ENCODE data around the gene ACAT2. TPM values are rescaled to one million over a fixed set of nuclear protein-coding genes. Genes with fewer than 3 reads are reported as not detected.

ACAT2 gene
- polyA plus RNA-seq, 3 donors, result 3.6 to 24.4 (median 19.5) TPM

GRCh38 chr6:159772196-159772595 is 10.4 kb downstream of the ACAT2 start:
- H3K4me3 ChIP-seq (replicated peaks in 1 of 3; ENCODE audit: low read depth in 2 of 3, low read length in 3 of 3), result no peak overlapping the region
- H3K4me1 ChIP-seq (ENCODE audit: control insufficient read depth in 1 of 2, insufficient read depth in 2 of 2, low read length in 2 of 2), result no peaks in the 10 kb centered on the region
- H3K79me2 ChIP-seq (ENCODE audit: insufficient read depth, low read length), result no peaks in the 10 kb centered on the region
- H3K36me3 ChIP-seq (replicated peaks in 1 of 2; ENCODE audit: control insufficient read depth in 1 of 2, insufficient read depth in 2 of 2, low read length in 2 of 2), result peaks cover 23 to 63% of the 10 kb centered on the region in 2 donors
- no peak overlapping the region for H3K4me2 ChIP-seq (replicated peaks; ENCODE audit: extremely low read depth, low read length, poor library complexity, severe bottlenecking)
- DNase-seq, result no peak
- no peak overlapping the region for H3K27ac ChIP-seq (ENCODE audit: low read depth in 1 of 2, low read length in 2 of 2)
- no peaks in the 10 kb centered on the region for H4K20me1 ChIP-seq (ENCODE audit: insufficient read depth, low read length)
- no peaks in the 10 kb centered on the region for H3K4me1 Mint-ChIP-seq
- peaks cover 0 to 2% (median 0%) of the 10 kb centered on the region in 7 donors for H3K9me3 Mint-ChIP-seq
- WGBS (ENCODE audit: insufficient coverage), result no CpG with 5 or more reads among the region's 1 CpG
- intact Hi-C loops (cut with micrococcal nuclease), result no loop called here
- no peak overlapping the region for H2AFZ ChIP-seq (ENCODE audit: insufficient read depth, low read depth, low read length, poor library complexity, severe bottlenecking)
- H3K27me3 ChIP-seq (ENCODE audit: control insufficient read depth in 2 of 2, insufficient read depth in 2 of 2, low read length in 2 of 2), result no peaks in the 10 kb centered on the region
- TF ChIP-seq CTCF (IDR thresholded peaks at IDR 0.05), result no peak
- H3K9ac ChIP-seq (ENCODE audit: insufficient read depth, low read length, poor library complexity, severe bottlenecking), result no peak overlapping the region
- H3K27ac Mint-ChIP-seq, result no peak overlapping the region
- H3K9me3 ChIP-seq (replicated peaks in 1 of 2; ENCODE audit: control insufficient read depth in 1 of 2, insufficient read depth in 1 of 2, low read length in 2 of 2), result no peaks in the 10 kb centered on the region
- H3K4me3 Mint-ChIP-seq, result no peak overlapping the region
- H3K36me3 Mint-ChIP-seq, result peaks cover 54 to 68% of the 10 kb centered on the region in 2 donors
- H3K27me3 Mint-ChIP-seq (ENCODE audit: low read depth in 3 of 3), result no peaks in the 10 kb centered on the region

GRCh38 chr6:159777240-159777904 is 15.5 kb downstream of the ACAT2 start:
- DNase-seq, result no peak
- peak overlapping the region in 3 of 7 donors; percentile 37 to 56 (median 39) for H3K27ac Mint-ChIP-seq
- Histone ChIP-seq H3K9ac (ENCODE audit: insufficient read depth, low read length, poor library complexity, severe bottlenecking) (no peak overlapping the region), H3K36me3 (replicated peaks in 1 of 2; ENCODE audit: control insufficient read depth in 1 of 2, insufficient read depth in 2 of 2, low read length in 2 of 2) (peaks cover 55 to 73% of the 10 kb centered on the region in 2 donors), H2AFZ (ENCODE audit: insufficient read depth, low read depth, low read length, poor library complexity, severe bottlenecking) (no peak overlapping the region), H3K4me1 (ENCODE audit: control insufficient read depth in 1 of 2, insufficient read depth in 2 of 2, low read length in 2 of 2) (no peaks in the 10 kb centered on the region), H3K27ac (ENCODE audit: low read depth in 1 of 2, low read length in 2 of 2) (no peak overlapping the region), H3K27me3 (ENCODE audit: control insufficient read depth in 2 of 2, insufficient read depth in 2 of 2, low read length in 2 of 2) (no peaks in the 10 kb centered on the region), H3K4me3 (replicated peaks in 1 of 3; ENCODE audit: low read depth in 2 of 3, low read length in 3 of 3) (no peak overlapping the region), H3K9me3 (replicated peaks in 1 of 2; ENCODE audit: control insufficient read depth in 1 of 2, insufficient read depth in 1 of 2, low read length in 2 of 2) (no peaks in the 10 kb centered on the region), H3K79me2 (ENCODE audit: insufficient read depth, low read length) (peaks cover 9% of the 10 kb centered on the region), H4K20me1 (ENCODE audit: insufficient read depth, low read length) (peaks cover 19% of the 10 kb centered on the region), H3K4me2 (replicated peaks; ENCODE audit: extremely low read depth, low read length, poor library complexity, severe bottlenecking) (no peak overlapping the region)
- no peak overlapping the region for H3K4me3 Mint-ChIP-seq
- H3K27me3 Mint-ChIP-seq (ENCODE audit: low read depth in 3 of 3), result no peaks in the 10 kb centered on the region
- intact Hi-C loops (cut with micrococcal nuclease), result no loop called here
- H3K4me1 Mint-ChIP-seq, result no peaks in the 10 kb centered on the region
- no peaks in the 10 kb centered on the region for H3K9me3 Mint-ChIP-seq
- peaks cover 65 to 73% of the 10 kb centered on the region in 2 donors for H3K36me3 Mint-ChIP-seq
- no CpG with 5 or more reads among the region's 7 CpGs for WGBS (ENCODE audit: insufficient coverage)
- TF ChIP-seq CTCF (IDR thresholded peaks at IDR 0.05), result no peak
